Stimulated activated CD4-positive, alpha-beta T cell treated with anti-CD3 and anti-CD28 coated beads, TNF-alpha, amount 100 ng/mL, for 48 hours (primary cell): ENCODE results near the gene SLC17A2.

Experiments used
- DNase-seq, 3 donors: peaks; one replicate each; pipeline ENCODE4 v3.0.0-alpha.2; 2020; ENCODE audit warnings: low read depth in 3 of 3

SLC17A2 gene

DNA sequence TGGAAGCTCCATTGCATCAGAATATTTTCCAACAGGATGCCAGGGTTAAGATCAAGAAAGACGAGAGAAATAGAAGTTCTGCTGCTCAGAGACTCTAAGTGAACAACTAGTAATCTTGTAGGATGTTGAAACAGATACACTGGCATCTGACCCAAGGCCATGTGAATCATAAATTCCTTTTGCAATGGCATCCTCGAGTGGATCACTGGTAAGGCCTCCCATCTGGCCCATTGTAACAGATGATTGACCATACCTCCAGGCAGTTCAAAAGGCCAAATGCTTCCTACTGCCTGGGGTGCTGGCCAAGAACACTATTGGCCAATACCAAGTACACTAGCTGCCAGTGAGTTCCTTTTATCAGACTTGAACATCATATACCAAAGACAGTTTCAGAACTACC is 46.5 kb downstream of the SLC17A2 start:
- no peak for DNase-seq

- DNase-seq, result no peak
These were observed 47.0 kb downstream of the SLC17A2 start for GRCh38 chr6:25883536-25883935.

DNA sequence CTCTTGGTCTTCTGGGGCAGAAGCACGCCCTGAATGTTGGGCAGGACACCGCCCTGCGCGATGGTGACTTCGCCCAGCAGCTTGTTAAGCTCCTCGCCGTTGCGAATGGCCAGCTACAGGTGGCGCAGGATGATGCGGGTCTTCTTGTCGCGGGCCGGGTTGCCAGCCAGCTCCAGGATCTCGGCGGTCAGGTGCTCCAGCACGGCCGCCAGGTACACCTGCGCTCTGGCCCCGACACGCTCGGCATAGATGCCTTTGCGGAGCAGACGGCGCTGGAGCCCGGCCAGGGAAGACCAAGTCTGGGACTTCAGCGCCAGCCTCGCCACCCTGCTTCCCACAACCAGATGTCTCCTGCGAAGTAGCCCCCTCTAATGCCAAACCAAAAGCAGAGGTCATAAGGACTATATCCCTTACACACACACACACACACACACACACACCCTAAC is 48.4 kb downstream of the SLC17A2 start:
- peak in 2 of 3 donors; percentile 3 to 35 for DNase-seq

GRCh38 chr6:25880601-25881000 is 49.9 kb downstream of the SLC17A2 start:
- DNase-seq, result no peak

DNA sequence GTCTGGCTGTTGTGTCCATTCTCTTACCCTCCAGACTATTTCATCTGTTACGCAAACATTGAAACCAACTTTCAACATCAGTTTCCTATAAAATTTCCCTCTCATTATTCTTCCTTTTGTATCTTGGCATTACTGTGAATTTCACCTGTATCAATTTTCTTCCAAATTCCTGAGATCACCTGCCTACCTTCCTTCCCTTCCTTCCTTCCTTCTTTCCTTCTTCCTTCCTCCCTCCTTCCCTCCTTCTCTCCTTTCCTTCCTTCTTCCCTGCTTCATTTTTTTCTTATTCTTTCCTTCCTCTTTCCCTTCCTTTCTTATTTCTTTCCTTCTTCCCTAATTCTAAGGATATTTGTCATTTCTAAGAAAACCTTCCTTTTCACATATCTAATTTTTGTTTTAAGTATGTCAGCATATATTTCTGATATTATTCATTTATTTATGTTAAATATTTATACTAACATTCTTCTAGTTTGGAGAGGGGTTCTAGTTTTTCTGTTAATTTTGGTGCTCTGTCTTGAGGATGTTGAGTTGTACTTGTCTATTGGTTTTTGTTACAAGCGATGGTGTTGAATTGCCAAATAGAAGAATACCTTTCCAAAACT is 51.7 kb downstream of the SLC17A2 start:
- no peak for DNase-seq

DNA sequence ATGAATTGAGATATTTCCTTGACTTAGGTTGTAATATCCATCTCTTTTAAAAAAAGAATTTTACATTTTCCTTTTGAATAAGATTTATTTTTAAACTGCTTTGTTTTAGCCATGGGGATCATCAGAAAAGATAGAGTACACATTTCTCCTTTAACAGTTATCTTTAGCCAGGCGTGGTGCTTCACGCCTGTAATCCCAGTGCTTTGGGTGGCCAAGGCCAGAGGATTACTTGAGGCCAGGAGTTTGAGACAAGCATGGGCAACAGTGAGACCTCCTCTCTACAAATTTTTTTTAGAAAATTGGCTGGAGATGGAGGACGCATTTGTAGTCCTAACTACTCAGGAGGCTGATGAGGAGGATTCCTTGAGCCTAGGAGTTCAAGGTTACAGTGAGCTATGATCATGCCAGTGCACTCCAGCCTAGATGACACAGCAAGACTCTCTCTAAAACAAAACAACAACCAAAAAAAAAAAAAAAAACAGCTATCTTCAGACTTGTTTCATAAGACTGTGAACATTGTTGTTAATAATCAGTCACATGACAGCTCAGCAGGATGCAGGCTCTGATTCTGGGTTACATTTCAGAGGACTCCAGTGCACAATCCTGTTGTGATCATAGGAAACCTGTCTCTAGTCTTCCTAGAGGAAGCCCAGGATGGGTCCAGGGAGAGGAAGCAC is 54.4 kb downstream of the SLC17A2 start:
- no peak for DNase-seq

- DNase-seq, result no peak
These were observed 55.0 kb downstream of the SLC17A2 start for GRCh38 chr6:25875563-25875905.

DNA sequence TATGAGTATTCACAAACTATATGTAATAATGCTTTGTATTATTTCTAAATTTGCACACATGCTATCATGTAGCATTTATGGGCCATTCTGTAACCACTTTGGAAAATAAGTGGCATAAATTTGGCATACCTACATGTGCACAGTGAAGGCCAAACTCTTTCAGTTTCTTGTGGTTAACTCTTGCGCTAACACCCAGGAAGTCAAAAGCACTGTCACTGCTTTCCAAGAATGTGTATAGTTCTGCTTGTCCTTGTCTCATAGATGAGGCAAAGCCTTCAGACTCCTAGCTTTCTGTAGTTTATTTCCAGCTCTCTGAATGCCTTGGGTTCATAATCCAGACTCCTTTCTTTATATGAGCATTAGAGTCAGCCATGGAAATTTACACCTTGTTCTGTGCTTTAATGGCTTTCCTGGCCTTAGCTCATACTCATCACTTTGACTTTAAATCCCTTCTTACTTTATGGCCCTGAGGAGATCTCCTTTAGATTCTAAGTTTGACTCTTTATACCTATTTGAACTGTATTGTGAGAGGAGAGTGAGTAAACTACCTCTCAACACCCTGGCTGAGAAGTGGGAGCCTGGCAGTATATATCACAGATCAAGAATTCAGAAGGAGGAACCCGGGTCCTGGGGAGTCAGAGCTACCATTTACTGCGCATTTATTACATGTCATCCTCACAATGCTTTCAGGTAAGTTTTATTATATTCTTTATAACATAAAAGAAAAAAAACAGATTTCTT is 55.5 kb downstream of the SLC17A2 start:
- no peak for DNase-seq

GRCh38 chr6:25874118-25874517 is 56.4 kb downstream of the SLC17A2 start, which contains the start of gene SLC17A3:
Gene SLC17A3, minus strand, starts transcription at chr6:25874243. Its CDS starts 5,856 bp downstream, at chr6:25868387.
- no peak for DNase-seq

GRCh38 chr6:25872814-25873213 is 57.7 kb downstream of the SLC17A2 start:
- no peak for DNase-seq

- DNase-seq, result no peak
These were observed 60.7 kb downstream of the SLC17A2 start for GRCh38 chr6:25869840-25870239.

DNA sequence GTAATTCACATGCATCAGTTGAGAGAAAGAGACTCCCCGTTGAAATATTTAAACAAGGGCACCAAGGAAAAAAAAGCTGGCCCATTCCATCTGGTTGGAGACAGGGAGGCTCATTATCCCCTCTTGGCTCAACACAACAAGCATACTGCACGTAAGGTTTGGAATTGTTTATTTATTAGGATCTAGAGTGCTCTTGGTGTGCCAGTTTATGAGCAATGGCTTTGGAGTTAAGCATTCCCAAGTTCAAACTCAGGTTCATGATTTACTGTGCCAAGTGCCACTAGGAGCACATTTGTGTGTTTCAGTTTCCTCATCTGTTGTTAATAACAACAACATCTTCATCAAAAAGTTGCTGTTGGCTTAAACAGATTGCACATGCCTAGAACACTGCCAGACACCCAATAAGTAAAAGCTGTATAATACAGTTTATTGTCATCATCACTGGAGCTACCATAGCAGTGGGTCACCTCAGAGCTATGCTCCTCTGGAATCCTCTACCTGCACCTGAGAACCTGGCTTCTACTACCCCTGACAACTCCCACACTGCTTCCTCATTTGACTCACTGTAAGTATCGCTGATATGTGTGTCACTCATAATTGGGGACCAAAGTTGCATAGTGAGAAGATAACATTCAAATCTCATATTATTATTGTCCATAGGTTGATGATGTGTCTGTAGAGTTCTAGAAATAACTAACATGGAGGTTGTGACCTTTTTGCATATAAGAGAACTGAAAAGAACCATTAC is 61.9 kb downstream of the SLC17A2 start:
- DNase-seq, result no peak

GRCh38 chr6:25866011-25866410 is 64.5 kb downstream of the SLC17A2 start:
- DNase-seq, result no peak

DNA sequence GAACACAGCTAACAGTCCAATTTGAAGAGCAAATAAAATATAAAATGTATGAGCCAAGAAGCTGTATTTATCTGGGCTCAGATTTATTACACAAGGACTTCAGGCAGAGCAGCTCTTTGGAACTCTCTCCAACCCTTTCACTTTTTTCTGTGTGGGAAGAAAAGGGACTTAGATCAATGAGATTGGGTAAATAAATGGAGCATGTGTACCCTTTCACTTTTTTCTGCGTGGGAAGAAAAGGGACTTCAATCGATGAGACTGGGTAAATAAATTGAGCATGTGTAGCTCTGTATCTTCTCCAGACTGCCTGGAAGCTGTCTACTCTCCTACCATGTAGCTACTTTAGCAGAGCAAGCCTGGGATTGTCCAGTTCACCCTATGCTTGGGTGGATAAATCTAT is 67.1 kb downstream of the SLC17A2 start:
- DNase-seq, result no peak
